Mesendoderm (in vitro differentiated cells): ENCODE data around the gene VASH2.

Experiments used
- DNase-seq: peaks from one replicate; pipeline ENCODE4 v3.0.0; 2013
- H2AK5ac ChIP-seq: 2 replicates; pipeline ENCODE4 v1.6.1; 2013; ENCODE audit warnings: low read length, inconsistent platforms
- H2BK120ac ChIP-seq: 2 replicates; pipeline ENCODE4 v1.6.1; 2013; ENCODE audit warnings: low read depth, mild to moderate bottlenecking, low read length, moderate library complexity, mixed read lengths
- H2BK15ac ChIP-seq: replicated peaks from 2 replicates; pipeline ENCODE4 v1.6.1; 2013; ENCODE audit warnings: low read depth, mild to moderate bottlenecking, moderate library complexity
- H2BK5ac ChIP-seq: 2 replicates; pipeline ENCODE4 v1.6.1; 2013; ENCODE audit warnings: low read length, inconsistent platforms
- H3K18ac ChIP-seq: 2 replicates; pipeline ENCODE4 v1.6.1; 2013; ENCODE audit warnings: mild to moderate bottlenecking, low read length, mixed read lengths
- H3K23ac ChIP-seq: one replicate; pipeline ENCODE4 v1.6.1; 2013; ENCODE audit warnings: low read length
- H3K27ac ChIP-seq: 2 replicates; pipeline ENCODE4 v1.5.1; 2013; ENCODE audit warnings: low read depth, mild to moderate bottlenecking, inconsistent platforms, low read length, moderate library complexity
- H3K27me3 ChIP-seq: 2 replicates; pipeline ENCODE4 v1.6.1; 2013; ENCODE audit warnings: low read length, control low read depth, mild to moderate bottlenecking, inconsistent platforms; ENCODE audit not compliant: insufficient read depth, poor library complexity
- H3K36me3 ChIP-seq: 2 replicates; pipeline ENCODE4 v1.6.1; 2013; ENCODE audit warnings: low read length, inconsistent platforms; ENCODE audit not compliant: control insufficient read depth, insufficient read depth
- H3K4ac ChIP-seq: one replicate; pipeline ENCODE4 v1.6.1; 2013; ENCODE audit warnings: low read depth, mild to moderate bottlenecking, low read length, moderate library complexity
- H3K4me1 ChIP-seq: 2 replicates; pipeline ENCODE4 v1.6.1; 2013; ENCODE audit warnings: low read depth, low read length, inconsistent platforms; ENCODE audit not compliant: control insufficient read depth
- H3K4me2 ChIP-seq: 2 replicates; pipeline ENCODE4 v1.6.1; 2013; ENCODE audit warnings: low read length
- H3K4me3 ChIP-seq: 2 replicates; pipeline ENCODE4 v1.5.1; 2013; ENCODE audit warnings: mild to moderate bottlenecking, low read length
- H3K56ac ChIP-seq: one replicate; pipeline ENCODE4 v1.6.1; 2013; ENCODE audit warnings: low read length
- H3K79me1 ChIP-seq: 2 replicates; pipeline ENCODE4 v1.6.1; 2013; ENCODE audit warnings: low read length, inconsistent platforms
- H3K79me2 ChIP-seq: 2 replicates; pipeline ENCODE4 v1.6.1; 2013; ENCODE audit warnings: mild to moderate bottlenecking, low read length; ENCODE audit not compliant: control insufficient read depth, insufficient read depth
- H3K9ac ChIP-seq: 2 replicates; pipeline ENCODE4 v1.6.1; 2013; ENCODE audit warnings: low read length, inconsistent platforms
- H4K5ac ChIP-seq: one replicate; pipeline ENCODE4 v1.6.1; 2013; ENCODE audit warnings: low read length
- H4K8ac ChIP-seq: one replicate; pipeline ENCODE4 v1.6.1; 2013; ENCODE audit warnings: low read depth, mild to moderate bottlenecking, control low read depth, low read length, moderate library complexity
- WGBS: extraction: QIAGEN DNeasy Blood & Tissue Kit; methylation state at CpG from one replicate; pipeline ENCODE4 v1.1.7; 2013; ENCODE audit warnings: low lambda C conversion rate, missing lambda C conversion rate; ENCODE audit not compliant: insufficient coverage; ENCODE audit errors: extremely low coverage; 5-methylcytosine and 5-hydroxymethylcytosine counted together

The VASH2 gene

DNA sequence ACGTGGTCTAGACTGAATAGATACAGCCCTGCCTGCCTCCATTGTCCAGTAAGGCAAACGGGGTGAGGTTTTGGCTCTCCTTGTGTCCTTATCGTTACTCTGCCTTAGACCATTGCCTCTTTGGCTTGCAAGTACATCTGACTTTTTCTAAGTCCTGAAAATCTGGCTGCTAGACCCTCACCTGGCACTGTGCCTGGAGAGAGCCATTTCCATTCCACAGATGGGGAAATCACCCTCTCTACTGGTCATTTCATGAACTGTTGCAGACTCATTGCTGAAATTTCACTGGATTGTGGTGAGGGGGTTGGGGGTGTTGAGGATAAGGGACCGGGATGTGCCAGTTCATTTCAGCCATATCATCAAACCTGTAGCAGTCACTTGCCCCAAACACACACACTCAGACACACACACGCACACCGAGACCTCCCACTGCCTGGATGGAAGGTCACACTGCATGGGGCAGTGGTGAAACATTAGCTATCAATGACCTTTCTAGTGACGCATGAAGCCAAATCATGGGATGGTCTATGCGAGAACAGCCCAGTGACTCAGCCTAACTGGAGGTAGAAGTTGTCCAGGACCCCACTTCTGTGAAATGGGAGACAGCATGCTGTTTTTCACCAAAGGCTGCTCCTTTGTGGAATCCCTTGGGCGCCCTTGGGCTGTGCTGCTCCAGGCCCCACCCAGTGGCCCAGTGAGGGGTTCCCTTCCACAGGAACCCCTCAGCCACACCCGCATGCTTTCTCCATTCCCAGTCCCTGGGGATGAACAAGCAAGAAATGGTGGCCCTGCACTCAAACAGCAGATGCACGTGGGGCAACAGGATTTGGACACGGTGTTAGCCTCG is 34.9 kb upstream of the VASH2 start:
- no peaks in the 10 kb centered on the region for H3K36me3 ChIP-seq
- H3K56ac ChIP-seq: peak overlapping the region; percentile 90
- no peak overlapping the region for H3K23ac ChIP-seq
- peaks cover 17% of the 10 kb centered on the region for H3K4me1 ChIP-seq
- WGBS: no CpG with 5 or more reads among the region's 13 CpGs
- H4K8ac ChIP-seq: no peak overlapping the region
- H3K18ac ChIP-seq: peak overlapping the region; percentile 88
- peak overlapping the region; percentile 66 for H4K5ac ChIP-seq
- H3K27ac ChIP-seq: peak overlapping the region; percentile 47
- peak overlapping the region; percentile 73 for H3K9ac ChIP-seq
- H2AK5ac ChIP-seq: peak overlapping the region; percentile 96
- H3K79me1 ChIP-seq: no peaks in the 10 kb centered on the region
- H3K4ac ChIP-seq: peak overlapping the region; percentile 98
- H2BK5ac ChIP-seq: peak overlapping the region; percentile 84
- peak overlapping the region; percentile 5 for H3K4me2 ChIP-seq
- no peaks in the 10 kb centered on the region for H3K27me3 ChIP-seq
- H3K79me2 ChIP-seq: no peaks in the 10 kb centered on the region
- H2BK15ac ChIP-seq: peak overlapping the region; percentile 9
- no peak overlapping the region for H3K4me3 ChIP-seq
- H2BK120ac ChIP-seq: peak overlapping the region; percentile 82
- peak; percentile 92 for DNase-seq

DNA sequence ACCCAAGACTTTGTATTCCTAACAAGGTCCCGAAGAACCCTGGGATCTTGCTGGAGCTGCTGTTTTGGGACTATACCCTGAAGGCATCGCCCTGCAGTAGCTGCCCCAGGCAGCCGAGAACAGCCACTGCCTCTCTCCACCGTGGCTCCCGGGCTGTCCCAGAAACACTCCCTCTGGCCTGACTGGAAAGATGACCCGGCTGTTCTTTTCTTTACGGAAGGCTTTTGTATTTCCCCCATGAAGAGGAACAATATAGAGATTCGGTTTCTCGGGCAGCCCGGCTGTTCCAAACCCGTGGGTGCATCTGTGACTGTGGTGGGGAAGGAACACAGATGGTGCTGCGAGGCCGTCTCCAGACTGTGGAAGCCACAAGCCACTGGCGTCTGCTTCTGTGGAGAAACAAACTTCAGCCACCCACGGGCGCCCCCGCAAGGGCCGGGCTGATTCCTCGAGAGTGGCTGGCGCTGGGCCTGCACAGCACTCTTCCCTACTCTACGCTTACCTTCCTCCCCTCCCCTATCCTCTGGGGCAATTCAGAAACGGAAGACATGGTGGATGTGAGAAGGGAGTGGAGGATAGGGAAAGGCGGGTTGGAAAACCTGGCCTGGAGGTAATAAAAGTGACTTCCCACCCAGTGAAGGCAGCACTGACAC is 33.7 kb upstream of the VASH2 start:
- H2AK5ac ChIP-seq: no peak overlapping the region
- no peak overlapping the region for H3K23ac ChIP-seq
- peak overlapping the region; percentile 64 for H3K9ac ChIP-seq
- H3K4ac ChIP-seq: peak overlapping the region; percentile 89
- no peak overlapping the region for H3K4me2 ChIP-seq
- H3K4me1 ChIP-seq: peaks cover 17% of the 10 kb centered on the region
- H3K79me1 ChIP-seq: no peaks in the 10 kb centered on the region
- no peaks in the 10 kb centered on the region for H3K27me3 ChIP-seq
- no peaks in the 10 kb centered on the region for H3K79me2 ChIP-seq
- H2BK15ac ChIP-seq: no peak overlapping the region
- H3K18ac ChIP-seq: peak overlapping the region; percentile 43
- H3K4me3 ChIP-seq: no peak overlapping the region
- WGBS: no CpG with 5 or more reads among the region's 23 CpGs
- peak overlapping the region; percentile 56 for H3K27ac ChIP-seq
- H2BK120ac ChIP-seq: peak overlapping the region; percentile 82
- peak overlapping the region; percentile 30 for H4K8ac ChIP-seq
- peak; percentile 97 for DNase-seq
- no peaks in the 10 kb centered on the region for H3K36me3 ChIP-seq
- H3K56ac ChIP-seq: peak overlapping the region; percentile 90
- H4K5ac ChIP-seq: no peak overlapping the region
- peak overlapping the region; percentile 56 for H2BK5ac ChIP-seq

DNA sequence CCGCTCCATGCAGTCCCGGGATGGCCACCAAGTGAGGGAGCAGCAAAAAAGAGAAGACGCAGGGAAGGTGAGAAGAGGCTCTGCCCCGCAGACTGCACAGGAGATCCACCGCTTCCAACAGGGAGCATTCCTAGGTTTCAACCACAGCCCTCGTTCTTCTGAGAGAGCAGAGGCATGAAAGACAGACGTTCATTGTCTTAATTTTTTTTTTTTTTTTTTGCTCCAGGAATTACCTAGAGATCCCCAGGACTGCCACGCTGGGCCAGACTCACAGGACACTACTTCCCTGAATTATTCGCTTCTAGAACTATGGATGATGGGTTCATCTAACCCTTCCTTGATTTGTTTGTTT is 33.2 kb upstream of the VASH2 start:
- Histone ChIP-seq H4K8ac (no peak overlapping the region), H3K4me2 (no peak overlapping the region), H3K4me1 (peaks cover 17% of the 10 kb centered on the region), H3K36me3 (no peaks in the 10 kb centered on the region), H3K79me1 (no peaks in the 10 kb centered on the region), H3K27ac (no peak overlapping the region), H3K23ac (no peak overlapping the region), H2BK5ac (no peak overlapping the region), H3K56ac (peak overlapping the region; percentile 90), H3K27me3 (no peaks in the 10 kb centered on the region), H2BK120ac (no peak overlapping the region), H3K18ac (no peak overlapping the region), H2BK15ac (no peak overlapping the region), H3K9ac (peak overlapping the region; percentile 64), H3K4me3 (no peak overlapping the region), H2AK5ac (no peak overlapping the region), H4K5ac (no peak overlapping the region), H3K4ac (no peak overlapping the region), H3K79me2 (no peaks in the 10 kb centered on the region)
- no CpG with 5 or more reads among the region's 9 CpGs for WGBS
- no peak for DNase-seq

DNA sequence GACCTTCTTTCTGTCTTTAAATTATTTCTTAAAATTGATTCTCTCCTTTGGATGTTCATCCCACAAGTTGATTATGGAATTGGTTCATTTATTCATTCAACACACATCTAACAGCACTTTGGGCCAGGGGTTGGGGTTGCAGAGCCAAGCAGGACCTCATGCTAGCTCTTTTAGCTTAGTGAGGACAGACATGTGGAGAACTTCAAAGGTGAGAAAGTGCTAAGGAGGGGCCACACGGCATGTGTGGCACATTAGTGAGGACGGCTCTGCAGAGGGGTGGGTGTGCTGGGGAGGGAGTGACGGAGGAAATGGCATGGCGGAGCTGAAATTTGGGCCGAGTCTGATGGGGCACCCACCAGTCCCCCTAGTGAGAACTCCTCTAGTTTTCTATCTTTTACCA is 32.5 kb upstream of the VASH2 start:
- Histone ChIP-seq H3K36me3 (no peaks in the 10 kb centered on the region), H3K79me2 (no peaks in the 10 kb centered on the region), H3K23ac (no peak overlapping the region), H3K4me3 (no peak overlapping the region), H2BK120ac (no peak overlapping the region), H3K4me2 (no peak overlapping the region), H4K8ac (no peak overlapping the region), H2AK5ac (no peak overlapping the region), H3K4me1 (peaks cover 17% of the 10 kb centered on the region), H3K79me1 (no peaks in the 10 kb centered on the region), H3K27ac (no peak overlapping the region), H3K4ac (no peak overlapping the region), H2BK15ac (no peak overlapping the region), H3K56ac (peak overlapping the region; percentile 44), H2BK5ac (no peak overlapping the region), H4K5ac (no peak overlapping the region), H3K18ac (no peak overlapping the region), H3K27me3 (no peaks in the 10 kb centered on the region), H3K9ac (no peak overlapping the region)
- no CpG with 5 or more reads among the region's 5 CpGs for WGBS
- no peak for DNase-seq

DNA sequence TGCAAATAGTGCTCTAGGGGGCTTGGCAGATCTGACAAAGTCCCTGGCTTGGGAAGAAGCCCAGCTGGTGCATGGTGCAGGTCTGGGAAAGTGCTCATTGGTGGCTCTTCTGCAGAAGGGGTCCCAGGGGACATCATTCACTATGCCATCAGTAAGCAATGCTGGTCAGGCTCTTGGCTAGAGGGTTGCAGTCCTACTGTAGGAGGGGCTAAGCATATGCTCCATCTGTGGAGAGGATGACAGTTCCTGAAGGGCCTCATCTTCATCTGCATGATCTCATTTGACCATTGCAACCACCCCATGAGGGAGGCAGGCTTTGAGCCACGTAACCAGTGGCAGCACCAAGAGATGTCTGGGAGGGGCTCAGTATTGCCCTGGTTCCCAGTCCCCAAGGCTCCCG is 31.5 kb upstream of the VASH2 start:
- DNase-seq: no peak
- Histone ChIP-seq H3K23ac (no peak overlapping the region), H2BK5ac (no peak overlapping the region), H3K9ac (no peak overlapping the region), H3K4me3 (no peak overlapping the region), H3K79me1 (no peaks in the 10 kb centered on the region), H3K27me3 (no peaks in the 10 kb centered on the region), H3K4me1 (peaks cover 17% of the 10 kb centered on the region), H3K18ac (no peak overlapping the region), H2AK5ac (no peak overlapping the region), H3K36me3 (no peaks in the 10 kb centered on the region), H3K4me2 (no peak overlapping the region), H3K27ac (no peak overlapping the region), H3K79me2 (no peaks in the 10 kb centered on the region), H2BK15ac (no peak overlapping the region), H2BK120ac (no peak overlapping the region), H3K4ac (no peak overlapping the region), H4K5ac (no peak overlapping the region), H4K8ac (no peak overlapping the region), H3K56ac (no peak overlapping the region)
- WGBS: no CpG with 5 or more reads among the region's 2 CpGs
